SK-N-SH treated with all-trans-retinoic acid at 6 μM for 48 hours (cell line): Measurements from ENCODE around the gene ACE.

Experiments used
- ATAC-seq: fragments of 200-7000 bp; cut with Tn5 transposase; 3 replicates; pipeline ENCODE4 v1.9.1; 2020; ENCODE audit warnings: mild to moderate bottlenecking, moderate library complexity
- ARNTL ChIP-seq: fragments of 450-650 bp; formaldehyde crosslinking; IDR thresholded peaks from 2 replicates; pipeline ENCODE4 v1.5.0; 2020; ENCODE audit warnings: low read depth, mild to moderate bottlenecking, moderate library complexity, borderline replicate concordance
- BACH2 ChIP-seq: fragments of 250-450 bp; sonication (Bioruptor Pico); IDR thresholded peaks from 2 replicates; pipeline ENCODE4 v1.9.0; 2021; ENCODE audit warnings: mild to moderate bottlenecking, borderline replicate concordance
- CSDC2 ChIP-seq: fragments of 250-450 bp; sonication (Bioruptor Pico); IDR thresholded peaks from 2 replicates; pipeline ENCODE4 v1.5.0; 2020; ENCODE audit warnings: mild to moderate bottlenecking, moderate library complexity
- CSRNP3 ChIP-seq: fragments of 250-450 bp; sonication (Bioruptor Pico); IDR thresholded peaks from 2 replicates; pipeline ENCODE4 v1.5.1; 2021; ENCODE audit warnings: mild to moderate bottlenecking, moderate library complexity
- ESRRG ChIP-seq: fragments of 250-450 bp; sonication (Bioruptor Pico); IDR thresholded peaks from 2 replicates; pipeline ENCODE4 v1.6.1; 2021; ENCODE audit warnings: mild to moderate bottlenecking
- GLIS3 ChIP-seq: fragments of 250-450 bp; sonication (Bioruptor Pico); IDR thresholded peaks from 2 replicates; pipeline ENCODE4 v1.5.0; 2020; ENCODE audit warnings: mild to moderate bottlenecking, moderate library complexity
- ISL1 ChIP-seq: fragments of 250-450 bp; sonication (Bioruptor Pico); IDR thresholded peaks from 2 replicates; pipeline ENCODE4 v2.1.2; 2022; ENCODE audit warnings: mild to moderate bottlenecking, moderate library complexity
- OSR1 ChIP-seq: fragments of 250-450 bp; sonication (Bioruptor Pico); IDR thresholded peaks from 2 replicates; pipeline ENCODE4 v1.8.0; 2022; ENCODE audit warnings: moderate library complexity, mild to moderate bottlenecking, inconsistent platforms
- PATZ1 ChIP-seq: fragments of 250-450 bp; sonication (Bioruptor Pico); IDR thresholded peaks from 2 replicates; pipeline ENCODE4 v1.8.0; 2020; ENCODE audit warnings: mild to moderate bottlenecking, moderate library complexity, borderline replicate concordance
- PPARA ChIP-seq: fragments of 250-450 bp; sonication (Bioruptor Pico); IDR thresholded peaks from 2 replicates; pipeline ENCODE4 v1.5.0; 2020; ENCODE audit warnings: mild to moderate bottlenecking, borderline replicate concordance
- RARB ChIP-seq: fragments of 250-450 bp; sonication (Bioruptor Pico); IDR thresholded peaks from 2 replicates; pipeline ENCODE4 v1.8.0; 2021; ENCODE audit warnings: mild to moderate bottlenecking, moderate library complexity
- SNAI2 ChIP-seq: fragments of 250-450 bp; sonication (Bioruptor Pico); IDR thresholded peaks from 2 replicates; pipeline ENCODE4 v1.5.0; 2020; ENCODE audit warnings: mild to moderate bottlenecking, moderate library complexity
- TCF4 ChIP-seq: fragments of 250-450 bp; sonication (Bioruptor Pico); IDR thresholded peaks from 2 replicates; pipeline ENCODE4 v1.8.0; 2021; ENCODE audit warnings: mild to moderate bottlenecking, moderate library complexity, borderline replicate concordance
- TOX ChIP-seq: fragments of 250-450 bp; sonication (Bioruptor Pico); IDR thresholded peaks from 2 replicates; pipeline ENCODE4 v1.8.0; 2021; ENCODE audit warnings: mild to moderate bottlenecking, moderate library complexity, borderline replicate concordance
- TSHZ2 ChIP-seq: fragments of 250-450 bp; sonication (Bioruptor Pico); IDR thresholded peaks from 2 replicates; pipeline ENCODE4 v1.5.0; 2020; ENCODE audit warnings: mild to moderate bottlenecking, moderate library complexity
- ZC3H10 ChIP-seq: fragments of 250-450 bp; sonication (Bioruptor Pico); IDR thresholded peaks from 2 replicates; pipeline ENCODE4 v1.5.1; 2021; ENCODE audit warnings: mild to moderate bottlenecking, moderate library complexity
- ZNF565 ChIP-seq: fragments of 450-650 bp; formaldehyde crosslinking; conservative IDR thresholded peaks from 2 replicates; pipeline ENCODE4 v1.5.0; 2020; ENCODE audit warnings: low read depth, mild to moderate bottlenecking, moderate library complexity
- ZNF70 ChIP-seq: fragments of 450-650 bp; formaldehyde crosslinking; IDR thresholded peaks from 2 replicates; pipeline ENCODE4 v1.5.0; 2020; ENCODE audit warnings: mild to moderate bottlenecking, moderate library complexity
- ZNF8 ChIP-seq: fragments of 450-650 bp; formaldehyde crosslinking; IDR thresholded peaks from 2 replicates; pipeline ENCODE4 v1.5.0; 2020; ENCODE audit warnings: mild to moderate bottlenecking, moderate library complexity
- TF ChIP-seq, protein P1 (sequence below): fragments of 250-450 bp; sonication (Bioruptor Pico); IDR thresholded peaks from 2 replicates; pipeline ENCODE4 v1.8.0; 2021; ENCODE audit warnings: low read depth, mild to moderate bottlenecking, moderate library complexity, borderline replicate concordance
- TF ChIP-seq, protein P2 (sequence below): fragments of 250-450 bp; sonication (Bioruptor Pico); IDR thresholded peaks from 2 replicates; pipeline ENCODE4 v1.5.1; 2020; ENCODE audit warnings: low read depth, mild to moderate bottlenecking, moderate library complexity

ACE gene

DNA sequence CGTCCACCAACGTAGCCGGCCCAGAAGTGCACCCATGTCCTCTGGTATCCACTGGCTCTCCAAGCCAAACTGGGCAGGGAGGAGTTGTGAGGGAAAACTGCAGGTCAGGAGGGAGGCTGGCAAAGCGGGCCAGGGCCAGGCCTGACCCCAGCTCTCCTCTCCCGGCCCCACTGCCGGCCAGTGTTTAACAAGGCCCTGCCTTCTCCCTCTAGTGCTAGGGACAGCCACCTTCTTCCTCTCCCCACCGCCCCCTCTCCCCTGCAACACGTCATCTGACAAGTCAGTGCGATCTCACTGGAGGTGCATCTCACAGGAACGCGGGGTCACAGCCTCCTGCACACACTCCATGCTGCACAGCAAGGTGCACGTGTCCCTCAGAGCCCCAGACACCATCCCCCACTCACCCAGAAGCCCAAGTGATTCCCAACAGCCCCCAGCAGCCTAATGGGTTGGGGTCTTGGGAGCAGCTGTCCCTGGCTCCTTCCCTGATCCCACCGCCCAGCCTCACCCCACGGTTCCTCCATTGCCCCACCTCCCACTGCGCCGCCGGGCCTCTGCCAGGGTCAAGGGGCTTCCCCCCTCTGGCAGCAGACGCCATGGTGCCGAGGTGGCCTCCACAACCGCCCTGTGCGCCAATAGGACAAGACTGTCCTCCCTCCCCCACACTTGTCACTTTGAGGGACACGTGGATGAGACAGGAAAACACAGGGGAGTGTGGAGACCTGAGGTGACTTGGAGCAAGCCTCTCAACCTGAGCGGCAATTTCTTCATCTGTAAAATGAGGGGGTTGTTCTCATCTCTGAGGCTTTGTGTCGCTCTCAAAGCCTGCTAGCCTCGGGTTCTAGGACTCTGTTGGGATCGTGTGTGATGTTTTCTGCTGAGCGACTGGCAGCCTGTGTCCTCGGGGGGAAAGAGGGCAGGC lies 1.1 kb upstream of the ACE start (continued):
- no peak for TF ChIP-seq TCF4
- TF ChIP-seq, all 23 proteins: peak for 0

DNA sequence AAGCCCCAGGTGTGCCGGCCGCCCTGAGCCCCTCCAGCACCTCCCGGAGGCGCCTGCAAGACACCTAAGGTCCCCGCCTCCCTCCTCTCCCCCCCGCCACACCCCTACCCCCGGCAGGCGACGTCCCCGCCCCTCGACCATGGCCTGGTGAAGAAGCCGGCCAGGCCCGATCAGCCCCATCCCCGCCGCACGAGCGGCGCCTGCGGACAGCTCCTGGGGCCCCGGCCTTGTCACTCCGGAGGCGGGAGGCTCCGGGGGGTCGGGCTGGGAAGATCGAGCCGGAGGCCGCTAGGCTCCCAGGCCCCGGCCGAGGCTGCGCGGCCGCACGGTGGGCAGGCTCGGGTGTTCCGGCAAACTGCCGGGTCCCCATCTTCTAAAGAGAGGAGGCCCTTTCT lies 405 bp upstream of the ACE start:
- ATAC-seq, result peak; percentile 32
- TF ChIP-seq CSDC2 (CRISPR knock-in tag) (no peak), RARB (CRISPR knock-in tag) (no peak), ZC3H10 (CRISPR knock-in tag) (no peak), ZNF8 (no peak), TOX (CRISPR knock-in tag) (no peak), ESRRG (no peak), PATZ1 (no peak)
- TF ChIP-seq, protein P1, sequence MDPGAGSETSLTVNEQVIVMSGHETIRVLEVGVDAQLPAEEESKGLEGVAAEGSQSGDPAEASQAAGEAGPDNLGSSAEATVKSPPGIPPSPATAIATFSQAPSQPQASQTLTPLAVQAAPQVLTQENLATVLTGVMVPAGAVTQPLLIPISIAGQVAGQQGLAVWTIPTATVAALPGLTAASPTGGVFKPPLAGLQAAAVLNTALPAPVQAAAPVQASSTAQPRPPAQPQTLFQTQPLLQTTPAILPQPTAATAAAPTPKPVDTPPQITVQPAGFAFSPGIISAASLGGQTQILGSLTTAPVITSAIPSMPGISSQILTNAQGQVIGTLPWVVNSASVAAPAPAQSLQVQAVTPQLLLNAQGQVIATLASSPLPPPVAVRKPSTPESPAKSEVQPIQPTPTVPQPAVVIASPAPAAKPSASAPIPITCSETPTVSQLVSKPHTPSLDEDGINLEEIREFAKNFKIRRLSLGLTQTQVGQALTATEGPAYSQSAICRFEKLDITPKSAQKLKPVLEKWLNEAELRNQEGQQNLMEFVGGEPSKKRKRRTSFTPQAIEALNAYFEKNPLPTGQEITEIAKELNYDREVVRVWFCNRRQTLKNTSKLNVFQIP (CRISPR knock-in tag), result no peak

DNA sequence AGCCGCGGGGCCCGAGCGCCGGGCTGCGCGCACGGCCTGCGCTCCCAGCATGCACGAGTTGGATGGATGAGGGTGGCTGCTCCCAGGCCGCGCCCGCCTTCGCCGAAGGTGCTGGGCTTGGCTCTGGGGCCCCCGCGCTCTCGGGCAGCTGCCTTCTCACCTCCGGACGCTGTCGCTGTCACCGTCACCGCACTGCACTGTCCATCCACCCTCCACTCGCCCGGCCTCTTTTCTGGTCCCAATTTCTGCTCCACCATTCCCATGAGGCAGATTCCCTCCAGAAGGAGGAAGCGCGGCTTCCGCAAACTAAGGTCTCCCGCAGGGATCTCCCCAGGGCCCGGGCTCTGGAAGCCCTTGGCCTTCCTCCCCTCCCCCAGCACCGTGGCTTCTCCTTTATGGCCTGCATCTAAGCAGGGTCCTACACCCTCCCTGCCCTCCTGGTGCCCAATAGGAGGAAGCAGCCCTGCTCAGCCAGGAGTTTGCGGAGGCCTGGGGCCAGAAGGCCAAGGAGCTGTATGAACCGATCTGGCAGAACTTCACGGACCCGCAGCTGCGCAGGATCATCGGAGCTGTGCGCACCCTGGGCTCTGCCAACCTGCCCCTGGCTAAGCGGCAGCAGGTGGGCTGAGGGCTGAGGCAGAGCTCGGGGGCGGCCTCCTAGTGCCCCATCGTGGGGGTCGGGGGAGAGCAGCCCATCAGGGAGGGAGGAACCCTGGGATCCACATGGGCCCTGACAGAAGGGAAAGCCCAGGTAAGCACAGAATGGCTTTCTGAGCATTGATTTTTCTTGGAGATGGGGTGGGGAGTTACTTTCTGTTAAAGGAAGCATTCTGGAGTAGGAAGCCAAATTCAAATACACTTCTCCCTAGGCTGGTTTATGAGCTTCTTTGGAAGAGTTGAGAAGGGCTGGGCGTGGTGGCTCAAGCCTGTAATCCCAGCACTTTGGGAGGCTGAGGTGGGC lies 899 bp downstream of the ACE start:
- no peak for ATAC-seq
- TF ChIP-seq ESRRG (no peak), PATZ1 (no peak), TOX (CRISPR knock-in tag) (no peak), SNAI2 (no peak), CSRNP3 (CRISPR knock-in tag) (no peak), GLIS3 (CRISPR knock-in tag) (no peak), TCF4 (no peak), CSDC2 (CRISPR knock-in tag) (no peak), ISL1 (CRISPR knock-in tag) (no peak), ZC3H10 (CRISPR knock-in tag) (no peak), TSHZ2 (no peak), ZNF565 (CRISPR knock-in tag) (no peak), OSR1 (CRISPR knock-in tag) (no peak), BACH2 (CRISPR knock-in tag) (no peak), ZNF70 (CRISPR knock-in tag) (no peak), ARNTL (CRISPR knock-in tag) (no peak), PPARA (CRISPR knock-in tag) (no peak)
- TF ChIP-seq, protein P2, sequence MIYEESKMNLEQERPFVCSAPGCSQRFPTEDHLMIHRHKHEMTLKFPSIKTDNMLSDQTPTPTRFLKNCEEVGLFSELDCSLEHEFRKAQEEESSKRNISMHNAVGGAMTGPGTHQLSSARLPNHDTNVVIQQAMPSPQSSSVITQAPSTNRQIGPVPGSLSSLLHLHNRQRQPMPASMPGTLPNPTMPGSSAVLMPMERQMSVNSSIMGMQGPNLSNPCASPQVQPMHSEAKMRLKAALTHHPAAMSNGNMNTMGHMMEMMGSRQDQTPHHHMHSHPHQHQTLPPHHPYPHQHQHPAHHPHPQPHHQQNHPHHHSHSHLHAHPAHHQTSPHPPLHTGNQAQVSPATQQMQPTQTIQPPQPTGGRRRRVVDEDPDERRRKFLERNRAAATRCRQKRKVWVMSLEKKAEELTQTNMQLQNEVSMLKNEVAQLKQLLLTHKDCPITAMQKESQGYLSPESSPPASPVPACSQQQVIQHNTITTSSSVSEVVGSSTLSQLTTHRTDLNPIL (CRISPR knock-in tag), result no peak
- TF ChIP-seq, protein P1 (CRISPR knock-in tag), result no peak
